Heart left ventricle (tissue), 13 donors: Measurements from ENCODE around the gene LARP4.
"Not testable (repeated sequence)": the region's sequence is repeated elsewhere in the genome, so short reads cannot be mapped to it uniquely, and the experiment has no call there.

Source experiments
- CTCF ChIP-seq, 12 donors: fragments of 200-600 bp; sonication (generic) in 4 of 12; IDR thresholded peaks; one replicate each; pipeline versions ENCODE4 v1.5.0 to v1.8.0; 2018 to 2022; ENCODE audit warnings: antibody characterized with exemption in 12 of 12, mild to moderate bottlenecking in 5 of 12
- POLR2A ChIP-seq, 2 donors: fragments of 450-650 bp; IDR thresholded peaks; one replicate each; pipeline ENCODE4 v1.6.1; 2017; ENCODE audit warnings: antibody characterized with exemption in 2 of 2, mild to moderate bottlenecking in 2 of 2, moderate library complexity in 2 of 2
- donor health status: ischemic (EF 13 %, LVEDD 7.1; RV severe dilation, severe dysfunction).
- donor health status: DM: no; HTN: yes; CAD: no.
- donor health status: DM: no; HTN: no; CAD: no.
- donor health status: ischemic (EF 25% LVEDD 6.9; RV normal size, moderate dysfunction).
- donor health status: ischemic (EF 25% LVEDD 5.7; RV mildly dilated, moderate dysfunction).
- donor health status: ischemic (EF 35%, LVEDD 5.7; RV mildly dilated, moderate dysfunction).
- donor health status: nonischemic (EF 11% LVEDD 7.7; RV severe dilation, severe dysfunction).
- donor health status: DM: yes; HTN: yes; CAD: no.
- donor health status: PGD.
- donor health status: ischemic (EF 29% LVEDD 5.4; RV normal size, mild dysfunction).
- donor health status: nonischemic (EF 23%, LVEDD 6.1; RV moderate dilation, normal function).

GRCh38 chr12:50498119-50498518 lies 97.4 kb downstream of the LARP4 start:
- not testable (repeated sequence) for TF ChIP-seq CTCF, POLR2A (IDR thresholded peaks at IDR 0.05)
